ENCODE measurements around the gene TERT. TPM values are rescaled to one million over a fixed set of nuclear protein-coding genes. Genes with fewer than 3 reads are reported as not detected.

TERT gene
- total and polyA plus RNA-seq, 2 of the 4 experiments (the other 2 are of a cell fraction), result not detected

DNA sequence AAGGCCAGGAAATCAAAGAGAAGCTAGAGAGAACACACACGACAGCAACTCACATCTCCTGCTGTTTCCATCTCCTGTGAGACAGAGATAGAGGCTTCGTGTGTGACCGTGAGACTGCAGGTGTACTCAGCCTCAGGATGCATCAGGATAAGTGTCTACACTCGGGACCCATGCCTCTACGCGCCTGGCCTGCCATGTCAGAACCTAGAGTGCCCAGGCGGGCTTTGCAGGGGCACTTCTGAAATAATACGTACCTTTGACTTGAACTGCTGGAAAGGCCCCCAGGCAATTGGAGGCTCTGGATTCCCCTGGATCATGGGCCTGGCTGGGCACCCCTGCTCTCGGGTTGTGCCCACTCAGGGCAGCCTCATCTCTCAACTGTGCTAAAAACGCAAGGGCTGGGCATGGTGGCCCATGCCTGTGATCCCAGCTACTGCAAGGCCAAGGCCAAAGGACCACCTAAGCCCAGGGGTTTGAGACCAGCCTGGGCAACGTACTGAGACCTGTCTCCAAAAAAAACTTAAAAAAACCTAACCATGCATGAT, 37.1 kb upstream of the TERT start:
- ATAC-seq (ENCODE audit: low read depth) (no peak), DNase-seq (no peak)
- Histone ChIP-seq H2BK20ac (ENCODE audit: low read depth, low read length) (no peak overlapping the region), H3K4me1 (ENCODE audit: control insufficient read depth, insufficient read depth, low read length) (peaks cover 1% of the 10 kb centered on the region; the same call in 1 of the 2 replicates), H3K4me2 (ENCODE audit: low read depth, low read length) (no peak overlapping the region), H4K91ac (ENCODE audit: insufficient read depth, low read depth, low read length) (no peak overlapping the region), H3K4me3 (ENCODE audit: insufficient read depth, low read depth, low read length) (no peak overlapping the region), H3K56ac (ENCODE audit: extremely low read depth, insufficient read depth, low read length) (no peak overlapping the region), H3K36me3 (ENCODE audit: control insufficient read depth, insufficient read depth, low read length) (peaks cover 62% of the 10 kb centered on the region), H3K14ac (replicated peaks; ENCODE audit: low read depth, low read length) (no peak overlapping the region), H3K27ac (ENCODE audit: insufficient read depth, low read length) (no peak overlapping the region), H4K8ac (ENCODE audit: low read depth in 2 of 2, low read length in 2 of 2) (no peak overlapping the region), H3K9me3 (ENCODE audit: control insufficient read depth, insufficient read depth, low read length) (peaks cover 13% of the 10 kb centered on the region), H3K9me1 (ENCODE audit: insufficient read depth, low read length) (no peaks in the 10 kb centered on the region), H4K20me1 (ENCODE audit: insufficient read depth, low read length) (peaks cover 10% of the 10 kb centered on the region), H2BK5ac (ENCODE audit: low read depth, low read length, poor library complexity, severe bottlenecking) (no peak overlapping the region), H2AFZ (replicated peaks; ENCODE audit: low read length, poor library complexity) (no peak overlapping the region), H3K18ac (ENCODE audit: low read depth, low read length) (no peak overlapping the region), H4K5ac (ENCODE audit: low read depth, low read length) (no peak overlapping the region), H2AK9ac (replicated peaks; ENCODE audit: low read depth, low read length, poor library complexity) (no peak overlapping the region), H3K79me1 (ENCODE audit: low read depth in 1 of 2, low read length in 2 of 2) (peaks cover 13 to 22% of the 10 kb centered on the region in 2 experiments; a peak in 3 of 4 replicates), H3K9ac (ENCODE audit: low read depth, low read length) (no peak overlapping the region), H2BK15ac (ENCODE audit: low read depth, low read length) (no peak overlapping the region), H3K23ac (ENCODE audit: low read depth, low read length) (no peak overlapping the region), H3K4ac (ENCODE audit: low read depth, low read length) (no peak overlapping the region), H2AK5ac (ENCODE audit: low read depth, low read length) (no peak overlapping the region), H2BK120ac (ENCODE audit: low read depth, low read length) (no peak overlapping the region), H3K27me3 (ENCODE audit: control insufficient read depth, insufficient read depth, low read length) (no peaks in the 10 kb centered on the region)
- ChIA-PET CTCF (no interaction called here), POLR2A (ENCODE audit: unreplicated experiment) (no interaction called here)
- intact Hi-C loops (cut with micrococcal nuclease), result no loop called here
- no TSS peak for BruUV-seq (replicated peaks)
- in situ Hi-C loops (cut with MboI; ENCODE audit: low sequenced_read_pairs), result no loop called here
- WGBS, 2 experiments (ENCODE audit: extremely low coverage in 2 of 2, insufficient read length in 1 of 2), result 94% methylated on average over 8 of the region's 11 CpGs; no CpG with 5 or more reads in 1 of the 2 experiments
- TF ChIP-seq SMC3 (IDR thresholded peaks at IDR 0.05; ENCODE audit: low read depth, low read length), result no peak
- TF ChIP-seq, protein P1, sequence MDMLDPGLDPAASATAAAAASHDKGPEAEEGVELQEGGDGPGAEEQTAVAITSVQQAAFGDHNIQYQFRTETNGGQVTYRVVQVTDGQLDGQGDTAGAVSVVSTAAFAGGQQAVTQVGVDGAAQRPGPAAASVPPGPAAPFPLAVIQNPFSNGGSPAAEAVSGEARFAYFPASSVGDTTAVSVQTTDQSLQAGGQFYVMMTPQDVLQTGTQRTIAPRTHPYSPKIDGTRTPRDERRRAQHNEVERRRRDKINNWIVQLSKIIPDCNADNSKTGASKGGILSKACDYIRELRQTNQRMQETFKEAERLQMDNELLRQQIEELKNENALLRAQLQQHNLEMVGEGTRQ (IDR thresholded peaks at IDR 0.05; ENCODE audit: low read depth, low read length), result no peak
- no peak for TF ChIP-seq RAD21 (IDR thresholded peaks at IDR 0.05; ENCODE audit: low read length)
- TF ChIP-seq NFE2L2 (IDR thresholded peaks at IDR 0.05; ENCODE audit: low read depth, low read length), result no peak
- dilution Hi-C loops (cut with HindIII; ENCODE audit: low sequenced_read_pairs, unreplicated experiment), result no loop called here
